Stimulated activated CD8-positive, alpha-beta memory T cell treated with anti-CD3 and anti-CD28 coated beads, Interleukin-7, amount 100 ng/mL, for 24 hours (primary cell): ENCODE results near the gene TNFRSF11A.

Experiments
- DNase-seq: peaks from one replicate; pipeline ENCODE4 v3.0.0-alpha.2; 2020; ENCODE audit warnings: low read depth

TNFRSF11A gene

DNA sequence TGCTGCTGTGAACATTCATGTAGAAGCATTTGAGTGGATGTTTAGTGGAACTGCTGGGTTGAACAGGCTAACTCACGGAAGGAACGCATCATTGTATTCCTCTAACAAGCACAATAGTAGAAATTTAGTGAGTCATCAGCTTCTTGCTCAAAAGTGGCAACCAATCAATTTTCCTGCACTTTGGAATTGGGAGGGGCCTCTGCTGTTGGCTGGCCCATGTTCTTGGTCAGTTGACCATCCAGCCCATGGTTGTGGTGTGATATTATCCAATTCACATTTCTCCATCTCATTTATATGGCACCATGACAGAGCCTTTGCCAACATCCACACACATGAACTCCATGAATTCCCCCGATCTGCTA is 95.0 kb downstream of the TNFRSF11A start:
- no peak for DNase-seq

DNA sequence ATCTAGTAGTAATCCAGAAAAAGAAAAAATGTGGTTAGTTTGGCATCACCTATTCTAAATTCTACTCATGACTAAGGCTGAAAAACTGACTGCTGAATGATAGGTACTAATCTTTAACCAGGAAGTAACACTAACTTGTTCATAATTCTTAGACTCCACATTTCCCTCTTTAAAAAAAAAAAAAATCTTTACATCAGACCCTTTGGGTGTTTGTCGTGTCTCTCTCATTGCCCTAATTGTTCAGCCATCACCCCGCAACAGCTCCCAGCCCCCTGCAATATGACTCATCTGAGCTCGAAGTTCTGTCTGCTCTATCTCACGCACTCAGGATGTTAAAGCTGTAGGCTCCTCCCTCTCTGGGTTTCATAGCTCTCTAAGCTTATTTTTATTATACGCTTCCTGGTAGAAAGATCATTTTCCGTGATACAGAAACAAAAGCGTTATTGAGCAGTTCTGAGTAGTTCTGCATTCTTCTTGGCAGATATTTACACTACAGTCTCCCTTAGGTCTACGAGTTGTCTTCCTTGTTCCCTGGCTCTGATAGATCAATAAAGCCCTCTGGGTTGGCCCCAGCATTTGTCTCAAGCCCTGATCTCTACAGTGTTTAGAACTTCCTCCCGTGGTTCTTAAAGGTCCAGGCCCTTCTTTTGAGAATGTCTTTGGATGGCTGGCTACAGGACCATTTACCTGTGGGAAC is 95.6 kb downstream of the TNFRSF11A start:
- DNase-seq = peak; percentile 35

DNA sequence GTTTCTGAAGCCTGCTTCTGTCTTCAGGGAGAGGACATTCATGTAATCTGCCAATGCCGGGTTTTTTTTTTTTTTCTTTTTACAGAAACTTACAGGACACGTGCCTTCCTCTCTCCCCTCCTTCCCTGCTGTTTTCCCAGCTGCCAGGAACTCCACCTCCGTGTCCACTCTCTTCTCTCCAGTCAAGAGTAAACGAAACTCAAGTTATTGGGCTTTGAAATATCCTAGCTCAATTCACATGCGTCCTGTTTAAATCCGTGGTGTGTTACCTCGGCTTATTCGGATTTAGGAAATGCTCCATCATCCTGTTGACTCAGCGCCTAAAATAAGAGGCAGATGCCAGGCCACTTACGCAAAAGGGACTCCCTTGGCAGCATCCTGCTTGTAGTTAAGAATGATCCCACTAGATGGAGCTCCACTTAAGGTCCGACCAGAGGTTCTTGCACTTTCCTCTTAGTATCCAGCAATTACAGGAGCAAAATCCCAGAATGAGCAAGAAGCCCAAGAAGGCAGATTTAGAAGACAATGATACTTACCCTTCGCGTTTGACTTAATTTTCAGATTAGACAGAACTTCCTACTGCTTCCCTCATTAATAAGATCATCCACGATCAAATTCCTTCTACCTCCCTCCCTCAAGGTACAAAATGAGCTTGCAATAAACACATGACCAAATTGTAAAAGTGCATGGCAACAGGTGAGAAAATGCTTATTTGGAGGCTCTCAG is 100.5 kb downstream of the TNFRSF11A start:
- DNase-seq = no peak

DNA sequence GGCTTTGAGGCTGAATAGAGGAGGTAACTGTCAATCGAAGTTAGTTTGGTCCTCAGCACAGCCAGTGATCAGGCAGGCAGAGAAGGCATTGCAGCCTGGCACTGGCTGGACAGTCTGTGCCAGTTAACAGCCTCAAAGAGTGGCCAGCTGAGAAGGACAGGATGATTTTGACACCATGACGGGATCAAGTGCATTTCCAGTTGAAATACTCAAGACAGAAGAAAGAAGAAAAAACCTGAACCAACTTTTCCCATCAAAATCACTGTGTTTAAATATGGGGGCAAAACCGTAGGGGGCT is 101.0 kb downstream of the TNFRSF11A start:
- DNase-seq = no peak

DNA sequence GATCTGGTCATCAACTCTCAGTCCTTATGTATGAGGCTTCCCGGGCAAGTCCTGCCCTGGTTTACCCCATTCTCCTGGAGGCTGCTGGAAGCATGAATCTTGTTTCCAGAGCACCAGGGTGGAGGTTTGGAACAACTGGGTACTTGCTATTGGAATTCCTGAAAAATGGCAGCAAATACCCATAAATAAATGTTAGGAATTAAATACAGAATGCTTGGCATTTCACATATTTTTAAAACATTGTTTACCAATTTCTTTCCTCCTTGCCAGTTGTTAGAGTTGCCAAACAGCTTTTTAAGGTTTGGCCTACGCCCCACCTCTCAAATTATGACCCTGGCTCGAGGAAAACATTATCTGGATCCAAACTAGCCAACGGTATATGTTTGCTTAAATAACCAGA is 107.1 kb downstream of the TNFRSF11A start:
- DNase-seq = no peak

DNA sequence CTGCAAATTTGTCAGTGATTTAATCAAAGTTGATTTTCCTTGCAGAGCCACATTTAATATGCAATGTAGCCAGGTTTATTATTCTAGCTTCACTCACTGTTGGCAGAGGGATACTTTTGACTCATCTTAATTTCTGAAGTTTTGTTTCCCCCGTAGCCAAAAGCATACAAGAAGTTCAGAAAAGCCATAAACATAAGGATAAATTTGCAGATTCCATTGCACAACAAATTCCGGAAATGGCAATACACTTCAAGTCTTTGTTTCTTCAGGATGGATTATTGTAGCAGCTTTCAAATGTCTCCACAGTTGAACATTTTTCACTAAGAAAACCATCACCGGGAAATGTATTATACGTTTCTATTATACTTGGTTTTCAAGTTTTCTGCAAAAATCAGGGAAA is 109.7 kb downstream of the TNFRSF11A start:
- no peak for DNase-seq

DNA sequence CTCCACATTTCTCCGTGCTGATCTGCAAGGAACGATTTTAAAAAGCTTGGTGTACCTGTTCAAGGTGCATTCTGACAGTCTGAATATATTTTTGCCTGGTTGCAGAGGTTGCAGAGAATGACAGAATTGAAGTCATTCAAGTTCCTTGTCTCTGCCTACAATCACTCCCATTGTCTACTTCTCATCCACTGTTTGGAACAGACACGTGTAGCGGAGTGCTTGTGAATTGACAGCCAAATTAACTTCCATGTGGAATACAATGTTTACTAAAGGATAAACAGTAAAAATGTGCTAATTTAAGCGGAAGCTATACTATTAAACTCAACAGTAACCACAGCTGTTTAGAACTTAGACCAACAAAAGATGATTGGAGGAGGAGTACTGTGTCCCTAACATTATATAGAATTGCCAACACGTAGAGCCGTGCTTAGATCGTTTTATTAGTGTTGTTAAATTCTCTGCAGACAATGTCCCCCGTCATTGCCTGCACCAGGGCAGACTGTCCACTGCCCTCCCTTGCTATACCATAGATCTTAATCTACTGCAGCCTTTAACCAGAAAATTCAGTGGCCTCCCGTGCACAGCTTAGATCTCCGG is 110.4 kb downstream of the TNFRSF11A start:
- no peak for DNase-seq

DNA sequence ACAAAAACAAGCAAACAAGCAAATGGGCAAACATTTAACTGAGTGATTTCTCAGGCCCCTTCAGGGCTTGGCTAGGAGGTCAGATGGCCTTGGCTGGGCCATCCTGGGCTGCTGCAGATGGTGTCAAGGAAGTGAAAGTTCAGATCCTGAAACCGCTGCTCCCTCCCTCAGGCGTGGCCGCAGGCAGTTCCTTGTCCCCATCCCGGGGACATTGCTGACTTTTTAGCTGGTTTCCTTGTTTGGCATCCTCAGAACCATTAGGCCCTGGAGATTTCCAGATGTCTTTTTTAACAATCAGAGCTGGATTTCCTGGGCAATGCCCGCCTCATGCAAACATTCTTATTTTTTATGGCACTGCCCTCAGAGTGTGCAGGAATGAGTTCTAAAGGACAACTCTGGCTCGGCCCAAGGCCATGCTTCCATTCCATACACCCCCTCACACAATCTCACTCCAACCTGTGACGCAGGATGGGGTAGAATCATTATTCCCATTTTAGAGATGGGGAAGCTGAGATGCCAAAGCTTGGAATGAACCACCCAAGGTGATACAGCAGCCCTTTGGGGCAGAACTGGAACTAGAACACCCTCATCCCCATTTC is 111.6 kb downstream of the TNFRSF11A start:
- DNase-seq = no peak

DNA sequence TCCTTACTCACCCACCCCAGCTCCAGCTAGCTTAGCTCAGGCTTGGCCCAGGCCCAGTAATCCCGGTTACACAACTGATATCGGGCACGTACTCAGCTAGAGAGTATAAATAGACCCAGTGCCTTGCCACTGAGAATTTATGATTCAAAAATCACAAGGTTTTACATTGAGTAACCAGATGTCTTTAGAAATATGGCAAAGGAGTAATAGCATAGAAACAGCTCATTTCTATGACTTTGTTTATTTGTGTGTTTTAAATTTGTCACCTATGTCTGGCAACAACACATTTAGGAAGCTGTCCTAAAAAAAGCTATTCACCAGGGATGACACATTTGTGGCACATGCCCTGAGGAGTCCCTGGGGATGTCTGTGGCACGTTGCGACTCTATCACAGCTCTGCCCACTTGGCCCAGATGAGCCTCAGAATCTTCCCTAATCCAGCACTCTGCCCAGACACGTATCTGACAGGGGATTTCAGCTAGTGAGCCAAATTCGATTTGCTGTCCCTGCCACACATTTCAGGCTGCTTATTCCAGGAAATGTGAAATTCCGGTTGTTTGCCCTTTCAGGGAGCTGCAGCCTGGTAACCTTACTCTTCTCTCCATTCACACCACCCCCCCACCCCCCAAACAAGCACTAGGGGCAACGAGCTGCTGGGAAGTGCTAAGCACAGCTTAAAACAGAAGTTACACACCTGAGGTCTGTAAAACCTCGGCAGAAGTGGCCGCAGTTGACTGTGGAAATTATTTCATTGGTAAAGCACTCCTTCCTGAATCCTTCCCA is 112.3 kb downstream of the TNFRSF11A start:
- DNase-seq = no peak

DNA sequence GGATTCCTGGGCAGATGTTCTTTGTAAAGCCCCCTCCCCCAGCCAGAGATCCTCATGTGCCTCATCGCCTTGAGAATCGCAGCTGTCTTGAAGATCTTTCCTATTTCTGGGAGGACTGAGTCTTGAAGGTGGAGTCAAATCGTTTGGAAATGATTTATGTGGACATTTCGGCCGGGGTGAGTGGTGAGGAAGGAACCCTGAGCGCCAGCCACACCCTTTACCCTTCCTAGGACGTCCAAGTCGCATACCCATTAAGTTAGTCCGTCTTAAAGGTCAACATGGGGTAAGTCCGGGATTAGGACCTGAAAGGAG is 112.9 kb downstream of the TNFRSF11A start:
- DNase-seq = no peak

DNA sequence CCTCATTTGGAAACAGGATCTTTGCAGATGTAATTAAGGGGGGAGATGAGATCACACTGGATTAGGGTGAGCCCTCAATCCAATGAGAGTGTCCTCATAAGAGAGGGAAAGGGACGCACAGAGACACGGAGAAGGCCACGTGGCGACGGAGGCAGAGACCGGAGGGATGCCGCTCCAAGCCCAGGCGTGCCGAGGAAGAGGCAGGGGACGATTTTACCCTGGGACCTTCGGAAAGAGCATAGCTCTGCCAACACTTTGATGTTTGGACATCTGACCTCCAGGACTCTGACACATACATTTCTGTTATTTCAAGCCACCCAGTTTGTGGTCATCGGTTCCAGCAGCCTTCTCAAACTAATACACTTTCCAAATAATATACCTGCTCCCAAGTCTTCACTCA is 113.3 kb downstream of the TNFRSF11A start:
- no peak for DNase-seq

DNA sequence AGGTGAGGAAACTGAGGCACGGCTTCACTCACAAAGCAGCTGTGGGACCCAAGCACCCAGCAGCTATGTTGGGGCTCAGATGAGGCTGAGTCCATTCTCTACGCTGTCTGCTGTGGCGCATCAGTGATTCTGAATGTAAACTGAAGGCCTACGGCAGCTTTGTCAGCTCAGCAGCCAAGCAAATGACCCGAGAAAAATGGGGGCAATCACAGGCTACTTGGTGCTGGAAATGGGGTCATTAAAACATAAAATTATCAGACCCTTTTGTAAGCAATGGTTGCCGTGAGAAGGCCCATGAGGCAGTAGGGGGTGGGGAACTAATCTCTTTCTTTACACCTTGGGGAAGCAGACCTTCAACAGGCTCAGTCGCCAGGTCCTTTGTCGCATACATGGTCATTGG is 113.8 kb downstream of the TNFRSF11A start:
- DNase-seq = no peak
